ENCODE data around the gene CRELD1. TPM values are rescaled to one million over a fixed set of nuclear protein-coding genes. Genes with fewer than 3 reads are reported as not detected.

CRELD1 gene
- total and polyA plus RNA-seq, 4 donors: 12.6 to 31.1 (median 25.0) TPM

DNA sequence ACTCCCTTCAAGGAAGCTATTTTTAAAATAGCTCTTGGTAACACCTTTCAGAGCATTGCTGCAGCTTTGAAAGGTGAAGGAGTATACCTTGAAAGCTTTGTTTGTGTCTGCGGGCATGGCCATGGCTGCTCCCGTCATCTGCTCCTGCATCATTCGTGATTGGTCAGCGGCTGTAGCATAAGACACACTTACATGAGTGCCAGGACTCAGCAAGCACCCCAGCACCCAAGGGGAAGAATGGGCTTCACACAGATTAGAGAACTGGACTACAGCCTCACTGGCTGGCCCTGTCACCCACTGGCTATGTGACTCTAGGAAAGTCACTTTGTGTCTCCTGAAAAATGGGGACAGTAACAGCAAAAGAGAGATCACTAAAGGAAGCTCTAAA, 36.0 kb downstream of the CRELD1 start:
- TF ChIP-seq, protein P1, sequence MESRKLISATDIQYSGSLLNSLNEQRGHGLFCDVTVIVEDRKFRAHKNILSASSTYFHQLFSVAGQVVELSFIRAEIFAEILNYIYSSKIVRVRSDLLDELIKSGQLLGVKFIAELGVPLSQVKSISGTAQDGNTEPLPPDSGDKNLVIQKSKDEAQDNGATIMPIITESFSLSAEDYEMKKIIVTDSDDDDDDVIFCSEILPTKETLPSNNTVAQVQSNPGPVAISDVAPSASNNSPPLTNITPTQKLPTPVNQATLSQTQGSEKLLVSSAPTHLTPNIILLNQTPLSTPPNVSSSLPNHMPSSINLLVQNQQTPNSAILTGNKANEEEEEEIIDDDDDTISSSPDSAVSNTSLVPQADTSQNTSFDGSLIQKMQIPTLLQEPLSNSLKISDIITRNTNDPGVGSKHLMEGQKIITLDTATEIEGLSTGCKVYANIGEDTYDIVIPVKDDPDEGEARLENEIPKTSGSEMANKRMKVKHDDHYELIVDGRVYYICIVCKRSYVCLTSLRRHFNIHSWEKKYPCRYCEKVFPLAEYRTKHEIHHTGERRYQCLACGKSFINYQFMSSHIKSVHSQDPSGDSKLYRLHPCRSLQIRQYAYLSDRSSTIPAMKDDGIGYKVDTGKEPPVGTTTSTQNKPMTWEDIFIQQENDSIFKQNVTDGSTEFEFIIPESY (IDR thresholded peaks at IDR 0.05): no peak
- TF ChIP-seq YY1 (IDR thresholded peaks at IDR 0.05) (no peak), EGR1 (IDR thresholded peaks at IDR 0.05; ENCODE audit: low read depth in 2 of 2) (no peak), HNF4A (conservative IDR thresholded peaks at IDR 0.05) (no peak), JUND (IDR thresholded peaks at IDR 0.05) (no peak), GABPA (IDR thresholded peaks at IDR 0.05 in 1 of 2, conservative IDR thresholded peaks at IDR 0.05 in 1 of 2) (no peak), SP1 (IDR thresholded peaks at IDR 0.05) (no peak)
- TF ChIP-seq, protein P2, sequence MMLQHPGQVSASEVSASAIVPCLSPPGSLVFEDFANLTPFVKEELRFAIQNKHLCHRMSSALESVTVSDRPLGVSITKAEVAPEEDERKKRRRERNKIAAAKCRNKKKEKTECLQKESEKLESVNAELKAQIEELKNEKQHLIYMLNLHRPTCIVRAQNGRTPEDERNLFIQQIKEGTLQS (IDR thresholded peaks at IDR 0.05): no peak
- H3K9ac ChIP-seq (ENCODE audit: low read depth in 1 of 2, low read length in 2 of 2): no peak overlapping the region
- 96% methylated on average over 4 of the region's 4 CpGs for WGBS

DNA sequence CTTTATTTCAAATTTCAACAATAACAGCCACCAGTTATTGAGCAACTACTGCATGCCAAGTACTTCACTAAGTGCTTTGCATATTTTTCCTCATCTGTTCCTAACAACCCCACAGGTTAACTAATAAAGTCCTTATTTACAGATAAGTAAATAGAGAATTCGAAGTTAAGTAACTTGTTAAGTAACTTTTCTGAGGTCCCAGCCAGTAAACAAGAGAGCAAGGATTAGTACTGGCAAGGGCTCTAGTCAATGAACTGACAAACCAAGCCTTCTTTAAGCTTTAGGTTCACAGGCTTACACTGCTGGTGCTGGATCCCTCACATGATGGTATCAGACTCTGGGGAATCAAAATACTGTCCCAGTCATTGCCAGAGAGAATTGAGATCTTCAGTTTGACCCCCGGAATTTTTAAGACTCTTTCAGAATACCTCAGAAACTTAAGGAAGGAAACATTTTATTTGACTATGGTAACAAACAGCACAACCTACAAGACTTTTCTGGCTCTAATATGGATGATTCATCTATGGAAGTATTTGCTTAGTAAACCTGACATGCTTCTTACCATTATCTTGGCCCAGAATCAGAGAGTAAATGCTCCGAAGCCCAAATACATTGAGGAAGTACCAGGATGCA, 36.5 kb downstream of the CRELD1 start:
- 79% methylated on average over 3 of the region's 3 CpGs for WGBS
- TF ChIP-seq GABPA (IDR thresholded peaks at IDR 0.05 in 1 of 2, conservative IDR thresholded peaks at IDR 0.05 in 1 of 2): no peak
- TF ChIP-seq EGR1 (IDR thresholded peaks at IDR 0.05; ENCODE audit: low read depth in 2 of 2): no peak
- TF ChIP-seq YY1 (IDR thresholded peaks at IDR 0.05): no peak
- no peak for TF ChIP-seq JUND (IDR thresholded peaks at IDR 0.05)
- TF ChIP-seq, protein P1 (IDR thresholded peaks at IDR 0.05): no peak
- TF ChIP-seq TAF1 (conservative IDR thresholded peaks at IDR 0.05): no peak
- TF ChIP-seq, protein P3, sequence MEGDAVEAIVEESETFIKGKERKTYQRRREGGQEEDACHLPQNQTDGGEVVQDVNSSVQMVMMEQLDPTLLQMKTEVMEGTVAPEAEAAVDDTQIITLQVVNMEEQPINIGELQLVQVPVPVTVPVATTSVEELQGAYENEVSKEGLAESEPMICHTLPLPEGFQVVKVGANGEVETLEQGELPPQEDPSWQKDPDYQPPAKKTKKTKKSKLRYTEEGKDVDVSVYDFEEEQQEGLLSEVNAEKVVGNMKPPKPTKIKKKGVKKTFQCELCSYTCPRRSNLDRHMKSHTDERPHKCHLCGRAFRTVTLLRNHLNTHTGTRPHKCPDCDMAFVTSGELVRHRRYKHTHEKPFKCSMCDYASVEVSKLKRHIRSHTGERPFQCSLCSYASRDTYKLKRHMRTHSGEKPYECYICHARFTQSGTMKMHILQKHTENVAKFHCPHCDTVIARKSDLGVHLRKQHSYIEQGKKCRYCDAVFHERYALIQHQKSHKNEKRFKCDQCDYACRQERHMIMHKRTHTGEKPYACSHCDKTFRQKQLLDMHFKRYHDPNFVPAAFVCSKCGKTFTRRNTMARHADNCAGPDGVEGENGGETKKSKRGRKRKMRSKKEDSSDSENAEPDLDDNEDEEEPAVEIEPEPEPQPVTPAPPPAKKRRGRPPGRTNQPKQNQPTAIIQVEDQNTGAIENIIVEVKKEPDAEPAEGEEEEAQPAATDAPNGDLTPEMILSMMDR (IDR thresholded peaks at IDR 0.05; ENCODE audit: low read depth, low read length, missing input control): no peak
- TF ChIP-seq, protein P4, sequence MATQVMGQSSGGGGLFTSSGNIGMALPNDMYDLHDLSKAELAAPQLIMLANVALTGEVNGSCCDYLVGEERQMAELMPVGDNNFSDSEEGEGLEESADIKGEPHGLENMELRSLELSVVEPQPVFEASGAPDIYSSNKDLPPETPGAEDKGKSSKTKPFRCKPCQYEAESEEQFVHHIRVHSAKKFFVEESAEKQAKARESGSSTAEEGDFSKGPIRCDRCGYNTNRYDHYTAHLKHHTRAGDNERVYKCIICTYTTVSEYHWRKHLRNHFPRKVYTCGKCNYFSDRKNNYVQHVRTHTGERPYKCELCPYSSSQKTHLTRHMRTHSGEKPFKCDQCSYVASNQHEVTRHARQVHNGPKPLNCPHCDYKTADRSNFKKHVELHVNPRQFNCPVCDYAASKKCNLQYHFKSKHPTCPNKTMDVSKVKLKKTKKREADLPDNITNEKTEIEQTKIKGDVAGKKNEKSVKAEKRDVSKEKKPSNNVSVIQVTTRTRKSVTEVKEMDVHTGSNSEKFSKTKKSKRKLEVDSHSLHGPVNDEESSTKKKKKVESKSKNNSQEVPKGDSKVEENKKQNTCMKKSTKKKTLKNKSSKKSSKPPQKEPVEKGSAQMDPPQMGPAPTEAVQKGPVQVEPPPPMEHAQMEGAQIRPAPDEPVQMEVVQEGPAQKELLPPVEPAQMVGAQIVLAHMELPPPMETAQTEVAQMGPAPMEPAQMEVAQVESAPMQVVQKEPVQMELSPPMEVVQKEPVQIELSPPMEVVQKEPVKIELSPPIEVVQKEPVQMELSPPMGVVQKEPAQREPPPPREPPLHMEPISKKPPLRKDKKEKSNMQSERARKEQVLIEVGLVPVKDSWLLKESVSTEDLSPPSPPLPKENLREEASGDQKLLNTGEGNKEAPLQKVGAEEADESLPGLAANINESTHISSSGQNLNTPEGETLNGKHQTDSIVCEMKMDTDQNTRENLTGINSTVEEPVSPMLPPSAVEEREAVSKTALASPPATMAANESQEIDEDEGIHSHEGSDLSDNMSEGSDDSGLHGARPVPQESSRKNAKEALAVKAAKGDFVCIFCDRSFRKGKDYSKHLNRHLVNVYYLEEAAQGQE (IDR thresholded peaks at IDR 0.05): no peak
- no peak for TF ChIP-seq SP1 (IDR thresholded peaks at IDR 0.05)
- TF ChIP-seq NR2F2 (IDR thresholded peaks at IDR 0.05): no peak
- no peak for TF ChIP-seq RAD21 (IDR thresholded peaks at IDR 0.05)
- no peak for TF ChIP-seq FOXA1 (IDR thresholded peaks at IDR 0.05)

More for the DNA sequence above, 36.0 kb downstream of the CRELD1 start:
- peaks cover 8 to 58% (median 34%) of the 10 kb centered on the region in 4 donors for H3K36me3 ChIP-seq (ENCODE audit: control insufficient read depth in 4 of 4, insufficient read depth in 3 of 4, low read depth in 1 of 4, low read length in 3 of 4)
- H3K4me3 ChIP-seq (ENCODE audit: low read depth in 1 of 3, low read length in 3 of 3): no peak overlapping the region
- no peak overlapping the region for H3K27ac ChIP-seq (ENCODE audit: low read depth in 1 of 2, low read length in 2 of 2)
- no peaks in the 10 kb centered on the region for H3K27me3 ChIP-seq (ENCODE audit: control insufficient read depth in 4 of 4, insufficient read depth in 4 of 4, low read length in 3 of 4)
- no peaks in the 10 kb centered on the region for H3K4me1 ChIP-seq (ENCODE audit: control insufficient read depth in 4 of 4, insufficient read depth in 4 of 4, low read length in 3 of 4)
- no peaks in the 10 kb centered on the region for H3K9me3 ChIP-seq (ENCODE audit: control insufficient read depth in 4 of 4, low read length in 3 of 4)
- DNase-seq (ENCODE audit: low spot score): no peak

More for the DNA sequence above, 36.5 kb downstream of the CRELD1 start:
- H3K4me1 ChIP-seq (ENCODE audit: control insufficient read depth in 4 of 4, insufficient read depth in 4 of 4, low read length in 3 of 4): no peaks in the 10 kb centered on the region
- H3K36me3 ChIP-seq (ENCODE audit: control insufficient read depth in 4 of 4, insufficient read depth in 3 of 4, low read depth in 1 of 4, low read length in 3 of 4): peaks cover 8 to 60% (median 34%) of the 10 kb centered on the region in 4 donors
- no peak for DNase-seq (ENCODE audit: low spot score)
- H3K4me3 ChIP-seq (ENCODE audit: low read depth in 1 of 3, low read length in 3 of 3): no peak overlapping the region
- no peak overlapping the region for H3K9ac ChIP-seq (ENCODE audit: low read depth in 1 of 2, low read length in 2 of 2)
- no peak overlapping the region for H3K27ac ChIP-seq (ENCODE audit: low read depth in 1 of 2, low read length in 2 of 2)
- H3K9me3 ChIP-seq (ENCODE audit: control insufficient read depth in 4 of 4, low read length in 3 of 4): no peaks in the 10 kb centered on the region
- H3K27me3 ChIP-seq (ENCODE audit: control insufficient read depth in 4 of 4, insufficient read depth in 4 of 4, low read length in 3 of 4): no peaks in the 10 kb centered on the region

All from liver (tissue), 9 donors.